ENCODE data around the gene WRAP73. TPM values are rescaled to one million over a fixed set of nuclear protein-coding genes. Genes with fewer than 3 reads are reported as not detected.

Gene WRAP73
- total and polyA plus RNA-seq, 9 of the 15 experiments (the other 6 are each of a cell fraction or from before 2014, with no cell fraction given): 4.3 to 51.8 (median 30.1) TPM

DNA sequence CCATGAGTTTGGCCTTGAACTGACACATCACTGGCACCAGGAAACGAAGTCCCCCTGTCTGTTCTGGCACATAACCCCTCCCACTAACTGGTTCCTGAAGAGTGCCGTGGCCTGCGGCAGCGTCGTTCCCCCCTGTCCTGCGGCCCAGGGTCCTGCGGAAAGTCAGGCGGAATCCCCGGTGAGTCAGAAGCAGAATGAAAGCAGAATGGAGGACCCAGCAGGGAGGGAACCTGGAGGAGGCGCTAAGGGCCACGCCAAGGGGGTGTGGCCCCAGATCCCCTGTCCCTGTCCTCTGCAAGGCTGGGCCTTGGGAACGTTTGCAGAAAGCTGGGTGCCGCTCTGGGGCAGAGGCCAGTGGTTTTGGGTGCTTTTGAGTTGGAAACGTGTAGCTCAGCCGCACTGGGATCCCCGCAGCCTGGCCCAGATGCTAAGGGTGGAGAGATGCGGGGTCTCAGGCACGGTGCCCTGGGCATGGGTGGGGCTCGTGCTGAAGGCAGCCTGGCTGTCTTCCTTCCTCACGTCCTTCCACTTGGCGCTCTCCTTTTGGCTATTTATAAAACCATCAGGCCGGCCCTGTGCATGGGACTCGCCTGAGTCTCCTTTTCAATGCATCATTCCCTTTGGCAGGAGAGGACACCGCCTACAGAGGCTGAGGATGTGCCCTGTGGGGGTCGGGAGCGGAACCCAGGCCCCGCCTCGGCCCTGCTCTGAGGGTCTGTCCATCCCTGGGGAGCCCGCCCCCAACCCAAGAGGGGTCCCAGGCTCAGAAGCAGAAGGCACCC lies 38.6 kb upstream of the WRAP73 start (continued):
- TF ChIP-seq, protein P1, sequence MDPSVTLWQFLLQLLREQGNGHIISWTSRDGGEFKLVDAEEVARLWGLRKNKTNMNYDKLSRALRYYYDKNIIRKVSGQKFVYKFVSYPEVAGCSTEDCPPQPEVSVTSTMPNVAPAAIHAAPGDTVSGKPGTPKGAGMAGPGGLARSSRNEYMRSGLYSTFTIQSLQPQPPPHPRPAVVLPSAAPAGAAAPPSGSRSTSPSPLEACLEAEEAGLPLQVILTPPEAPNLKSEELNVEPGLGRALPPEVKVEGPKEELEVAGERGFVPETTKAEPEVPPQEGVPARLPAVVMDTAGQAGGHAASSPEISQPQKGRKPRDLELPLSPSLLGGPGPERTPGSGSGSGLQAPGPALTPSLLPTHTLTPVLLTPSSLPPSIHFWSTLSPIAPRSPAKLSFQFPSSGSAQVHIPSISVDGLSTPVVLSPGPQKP (CRISPR knock-in tag; IDR thresholded peaks at IDR 0.05): no peak
- TF ChIP-seq RBM17 (IDR thresholded peaks at IDR 0.05; ENCODE audit: borderline replicate concordance, low read depth, low read length) (no peak), ZNF274 (IDR thresholded peaks at IDR 0.05; ENCODE audit: borderline replicate concordance, low read depth, low read length) (no peak), FOSL1 (tag; conservative IDR thresholded peaks at IDR 0.05) (peak; percentile 43; the same call in 1 of the 2 replicates), ZSCAN32 (CRISPR knock-in tag; IDR thresholded peaks at IDR 0.05) (no peak), IRF2 (CRISPR knock-in tag; IDR thresholded peaks at IDR 0.05) (no peak), ZNF764 (CRISPR knock-in tag; IDR thresholded peaks at IDR 0.05; ENCODE audit: low read depth) (no peak), KLF13 (tag; IDR thresholded peaks at IDR 0.05; ENCODE audit: borderline replicate concordance, low read depth) (peak; percentile 38; the same call in 1 of the 2 replicates)
- TF ChIP-seq, protein P2, sequence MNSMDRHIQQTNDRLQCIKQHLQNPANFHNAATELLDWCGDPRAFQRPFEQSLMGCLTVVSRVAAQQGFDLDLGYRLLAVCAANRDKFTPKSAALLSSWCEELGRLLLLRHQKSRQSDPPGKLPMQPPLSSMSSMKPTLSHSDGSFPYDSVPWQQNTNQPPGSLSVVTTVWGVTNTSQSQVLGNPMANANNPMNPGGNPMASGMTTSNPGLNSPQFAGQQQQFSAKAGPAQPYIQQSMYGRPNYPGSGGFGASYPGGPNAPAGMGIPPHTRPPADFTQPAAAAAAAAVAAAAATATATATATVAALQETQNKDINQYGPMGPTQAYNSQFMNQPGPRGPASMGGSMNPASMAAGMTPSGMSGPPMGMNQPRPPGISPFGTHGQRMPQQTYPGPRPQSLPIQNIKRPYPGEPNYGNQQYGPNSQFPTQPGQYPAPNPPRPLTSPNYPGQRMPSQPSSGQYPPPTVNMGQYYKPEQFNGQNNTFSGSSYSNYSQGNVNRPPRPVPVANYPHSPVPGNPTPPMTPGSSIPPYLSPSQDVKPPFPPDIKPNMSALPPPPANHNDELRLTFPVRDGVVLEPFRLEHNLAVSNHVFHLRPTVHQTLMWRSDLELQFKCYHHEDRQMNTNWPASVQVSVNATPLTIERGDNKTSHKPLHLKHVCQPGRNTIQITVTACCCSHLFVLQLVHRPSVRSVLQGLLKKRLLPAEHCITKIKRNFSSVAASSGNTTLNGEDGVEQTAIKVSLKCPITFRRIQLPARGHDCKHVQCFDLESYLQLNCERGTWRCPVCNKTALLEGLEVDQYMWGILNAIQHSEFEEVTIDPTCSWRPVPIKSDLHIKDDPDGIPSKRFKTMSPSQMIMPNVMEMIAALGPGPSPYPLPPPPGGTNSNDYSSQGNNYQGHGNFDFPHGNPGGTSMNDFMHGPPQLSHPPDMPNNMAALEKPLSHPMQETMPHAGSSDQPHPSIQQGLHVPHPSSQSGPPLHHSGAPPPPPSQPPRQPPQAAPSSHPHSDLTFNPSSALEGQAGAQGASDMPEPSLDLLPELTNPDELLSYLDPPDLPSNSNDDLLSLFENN (IDR thresholded peaks at IDR 0.05; ENCODE audit: low read depth in 2 of 2, low read length in 2 of 2): no peak
- TF ChIP-seq, protein P3, sequence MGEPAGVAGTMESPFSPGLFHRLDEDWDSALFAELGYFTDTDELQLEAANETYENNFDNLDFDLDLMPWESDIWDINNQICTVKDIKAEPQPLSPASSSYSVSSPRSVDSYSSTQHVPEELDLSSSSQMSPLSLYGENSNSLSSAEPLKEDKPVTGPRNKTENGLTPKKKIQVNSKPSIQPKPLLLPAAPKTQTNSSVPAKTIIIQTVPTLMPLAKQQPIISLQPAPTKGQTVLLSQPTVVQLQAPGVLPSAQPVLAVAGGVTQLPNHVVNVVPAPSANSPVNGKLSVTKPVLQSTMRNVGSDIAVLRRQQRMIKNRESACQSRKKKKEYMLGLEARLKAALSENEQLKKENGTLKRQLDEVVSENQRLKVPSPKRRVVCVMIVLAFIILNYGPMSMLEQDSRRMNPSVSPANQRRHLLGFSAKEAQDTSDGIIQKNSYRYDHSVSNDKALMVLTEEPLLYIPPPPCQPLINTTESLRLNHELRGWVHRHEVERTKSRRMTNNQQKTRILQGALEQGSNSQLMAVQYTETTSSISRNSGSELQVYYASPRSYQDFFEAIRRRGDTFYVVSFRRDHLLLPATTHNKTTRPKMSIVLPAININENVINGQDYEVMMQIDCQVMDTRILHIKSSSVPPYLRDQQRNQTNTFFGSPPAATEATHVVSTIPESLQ (CRISPR knock-in tag; IDR thresholded peaks at IDR 0.05): no peak
- TF ChIP-seq, protein P4, sequence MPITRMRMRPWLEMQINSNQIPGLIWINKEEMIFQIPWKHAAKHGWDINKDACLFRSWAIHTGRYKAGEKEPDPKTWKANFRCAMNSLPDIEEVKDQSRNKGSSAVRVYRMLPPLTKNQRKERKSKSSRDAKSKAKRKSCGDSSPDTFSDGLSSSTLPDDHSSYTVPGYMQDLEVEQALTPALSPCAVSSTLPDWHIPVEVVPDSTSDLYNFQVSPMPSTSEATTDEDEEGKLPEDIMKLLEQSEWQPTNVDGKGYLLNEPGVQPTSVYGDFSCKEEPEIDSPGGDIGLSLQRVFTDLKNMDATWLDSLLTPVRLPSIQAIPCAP (CRISPR knock-in tag; IDR thresholded peaks at IDR 0.05; ENCODE audit: borderline replicate concordance): no peak
- TF ChIP-seq, protein P5, sequence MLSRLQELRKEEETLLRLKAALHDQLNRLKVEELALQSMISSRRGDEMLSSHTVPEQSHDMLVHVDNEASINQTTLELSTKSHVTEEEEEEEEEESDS (CRISPR knock-in tag; IDR thresholded peaks at IDR 0.05): no peak
- TF ChIP-seq, protein P6, sequence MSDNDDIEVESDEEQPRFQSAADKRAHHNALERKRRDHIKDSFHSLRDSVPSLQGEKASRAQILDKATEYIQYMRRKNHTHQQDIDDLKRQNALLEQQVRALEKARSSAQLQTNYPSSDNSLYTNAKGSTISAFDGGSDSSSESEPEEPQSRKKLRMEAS (CRISPR knock-in tag; IDR thresholded peaks at IDR 0.05): peak; percentile 18; the same call in 1 of the 2 replicates
- TF ChIP-seq, protein P7, sequence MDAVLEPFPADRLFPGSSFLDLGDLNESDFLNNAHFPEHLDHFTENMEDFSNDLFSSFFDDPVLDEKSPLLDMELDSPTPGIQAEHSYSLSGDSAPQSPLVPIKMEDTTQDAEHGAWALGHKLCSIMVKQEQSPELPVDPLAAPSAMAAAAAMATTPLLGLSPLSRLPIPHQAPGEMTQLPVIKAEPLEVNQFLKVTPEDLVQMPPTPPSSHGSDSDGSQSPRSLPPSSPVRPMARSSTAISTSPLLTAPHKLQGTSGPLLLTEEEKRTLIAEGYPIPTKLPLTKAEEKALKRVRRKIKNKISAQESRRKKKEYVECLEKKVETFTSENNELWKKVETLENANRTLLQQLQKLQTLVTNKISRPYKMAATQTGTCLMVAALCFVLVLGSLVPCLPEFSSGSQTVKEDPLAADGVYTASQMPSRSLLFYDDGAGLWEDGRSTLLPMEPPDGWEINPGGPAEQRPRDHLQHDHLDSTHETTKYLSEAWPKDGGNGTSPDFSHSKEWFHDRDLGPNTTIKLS (IDR thresholded peaks at IDR 0.05; ENCODE audit: borderline replicate concordance, low read depth): no peak
